DMS53 treated with DMSO at 0.1 percent for 48 hours (cell line): ENCODE results near the gene CNPY1.

Experiments
- DNase-seq: peaks from one replicate; lab custom pipeline; 2025; ENCODE audit not compliant: unreplicated experiment; lab: John Stamatoyannopoulos, UW

Gene CNPY1

GRCh38 chr7:155513543-155514285, 32.6 kb downstream of the CNPY1 start:
- no peak for DNase-seq

- DNase-seq: no peak
Measured at GRCh38 chr7:155512246-155512887, 34.0 kb downstream of the CNPY1 start.

DNA sequence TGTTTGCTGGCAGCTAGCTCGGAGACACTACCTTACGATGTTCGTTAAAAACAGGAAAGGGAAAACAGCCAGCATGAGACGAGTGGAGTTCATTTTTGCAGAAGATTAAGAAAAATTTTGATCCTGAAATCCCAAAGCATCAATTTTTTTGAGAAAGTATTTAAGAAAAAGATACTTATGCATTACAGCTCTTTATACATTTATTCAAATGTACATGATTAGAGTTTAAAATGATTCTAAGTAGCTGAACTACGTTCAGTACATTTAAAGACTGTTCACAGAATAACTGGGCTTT, 34.7 kb downstream of the CNPY1 start:
- no peak for DNase-seq

GRCh38 chr7:155510975-155511701, 35.2 kb downstream of the CNPY1 start:
- DNase-seq: no peak

DNA sequence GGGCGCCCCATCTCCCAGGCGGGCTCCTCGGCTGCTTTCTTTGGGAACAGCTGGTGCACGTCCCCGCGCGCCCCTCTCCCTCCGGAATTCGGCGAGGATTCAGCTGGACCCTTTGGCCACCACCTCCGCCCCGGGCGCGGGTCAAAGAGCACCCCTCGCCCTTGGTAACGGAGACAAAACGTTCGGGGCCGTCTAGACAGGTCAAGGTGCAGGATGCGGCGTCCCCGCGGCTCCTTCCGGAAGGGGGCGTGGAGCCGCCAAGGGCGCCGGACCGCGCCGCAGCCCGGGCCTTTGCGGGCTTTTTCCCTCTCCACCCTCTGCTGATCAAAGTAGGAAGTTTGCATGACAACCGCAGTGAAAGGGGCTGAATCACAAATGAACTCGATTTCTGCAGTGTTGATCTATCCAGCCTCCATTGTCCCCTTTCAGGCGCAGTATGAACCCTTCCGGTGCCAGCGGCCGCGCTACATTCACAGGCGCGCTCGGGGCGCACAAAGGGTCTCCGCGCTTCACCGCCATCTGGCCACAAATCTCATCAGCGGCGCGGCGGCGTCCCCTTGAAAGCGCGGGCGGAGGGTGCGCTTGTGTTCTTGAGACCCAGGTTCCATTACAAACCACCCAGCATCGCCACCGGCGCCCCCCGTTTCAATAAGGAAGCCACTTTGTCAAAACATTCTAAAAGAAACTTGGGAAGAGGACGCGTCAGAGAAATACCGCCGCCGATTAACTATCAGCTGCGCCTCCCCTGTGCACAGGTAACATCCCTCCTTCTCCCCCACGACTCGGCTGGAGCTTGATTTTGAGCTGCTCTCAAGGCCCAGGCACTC, 36.4 kb downstream of the CNPY1 start:
- DNase-seq: no peak

DNA sequence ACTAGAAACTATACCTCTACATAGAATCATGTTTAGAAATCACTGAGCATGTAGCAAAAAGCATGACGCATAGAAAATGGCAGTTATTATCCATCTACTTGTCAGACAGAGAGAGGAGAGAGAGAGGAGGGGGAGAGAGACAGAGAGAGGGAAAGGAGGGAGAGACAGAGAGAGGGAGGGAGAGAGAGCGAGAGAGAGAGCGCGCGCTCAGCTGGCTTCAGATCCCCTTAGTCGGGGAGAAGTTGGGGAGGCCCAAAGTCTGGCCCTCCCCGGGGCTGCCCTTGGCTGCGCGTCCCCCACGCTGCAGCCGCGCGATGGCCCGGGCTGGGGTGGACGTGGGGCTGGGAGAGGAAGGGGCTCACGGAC, 37.0 kb downstream of the CNPY1 start:
- DNase-seq: no peak

- no peak for DNase-seq
Measured at GRCh38 chr7:155508376-155509358, 37.7 kb downstream of the CNPY1 start.

GRCh38 chr7:155507576-155507975, 38.8 kb downstream of the CNPY1 start:
- no peak for DNase-seq

DNA sequence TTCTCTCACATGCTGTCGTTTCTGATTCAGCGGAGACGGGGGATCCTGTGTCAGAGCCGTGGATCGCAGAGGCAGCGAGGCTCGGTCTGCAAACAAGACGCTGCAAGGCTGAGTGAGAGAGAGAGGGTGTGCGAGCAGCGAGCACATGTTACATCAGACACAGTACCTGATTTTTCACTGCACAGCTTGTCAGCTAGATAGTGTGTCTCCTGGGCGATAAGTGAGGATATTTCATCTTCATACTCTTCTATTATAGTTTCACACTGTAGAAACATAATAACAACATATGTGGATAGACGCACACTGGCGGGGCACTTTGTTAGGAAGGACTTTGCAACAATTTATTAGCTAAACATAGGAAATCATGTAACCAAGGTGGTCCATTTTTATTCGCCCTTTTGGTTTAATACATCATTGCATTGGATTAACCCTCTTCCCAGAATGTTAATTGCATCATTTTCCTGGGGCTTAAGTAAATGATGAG, 39.5 kb downstream of the CNPY1 start:
- DNase-seq: peak; percentile 5

DNA sequence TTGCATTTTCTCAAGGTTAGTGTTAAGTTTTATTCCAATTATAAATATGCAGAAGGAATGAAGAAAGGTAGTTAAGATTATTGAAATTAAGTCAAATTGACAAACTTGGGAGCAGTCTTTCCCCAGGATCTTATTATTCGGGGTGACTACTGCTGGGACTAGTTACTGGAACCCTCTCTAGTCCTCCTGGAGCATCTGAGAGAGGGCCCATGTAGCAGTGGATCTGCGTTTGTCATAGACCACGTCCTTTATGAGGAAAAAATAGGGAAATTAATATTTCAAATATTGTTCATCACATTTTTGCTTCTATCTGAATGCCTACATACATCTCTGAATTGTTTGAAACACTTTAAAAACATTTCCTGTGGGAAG, 41.0 kb downstream of the CNPY1 start:
- no peak for DNase-seq

GRCh38 chr7:155497149-155497901, 49.0 kb downstream of the CNPY1 start:
- no peak for DNase-seq

DNA sequence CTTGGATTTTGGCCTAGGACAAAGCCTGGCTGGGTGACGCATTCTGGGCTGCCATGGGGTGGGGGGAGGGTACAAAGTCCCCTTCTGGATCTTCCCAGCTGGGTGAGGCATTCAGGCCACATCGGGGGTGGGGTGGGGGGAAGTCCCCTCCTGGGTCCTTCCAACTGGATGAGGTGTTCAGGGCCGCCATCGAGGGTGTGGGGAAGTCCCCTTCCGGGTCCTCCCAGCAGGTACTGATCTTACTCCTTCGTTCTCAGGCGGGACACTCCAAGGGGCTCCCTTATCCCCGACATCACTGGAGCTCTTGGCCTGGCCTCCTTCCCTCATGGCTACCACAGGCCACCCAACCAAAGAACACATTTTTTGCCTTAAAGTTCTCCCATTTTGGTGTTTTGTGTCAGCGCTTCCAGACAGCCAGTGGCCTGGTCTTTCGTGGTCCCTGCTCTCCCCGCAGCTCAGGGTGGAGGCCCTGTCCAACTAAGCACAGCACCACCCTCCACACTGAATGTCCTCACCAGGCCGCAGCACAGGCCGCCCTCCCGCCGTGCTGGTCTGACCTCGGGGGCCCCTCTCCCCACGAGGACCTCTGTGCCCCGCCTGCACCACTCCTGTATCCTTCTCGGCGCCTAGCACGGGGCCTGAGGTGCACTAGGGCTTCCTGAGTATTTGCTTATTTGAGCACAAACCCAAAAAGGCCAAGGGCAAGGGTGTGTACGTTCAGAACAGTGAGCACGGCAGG, 49.9 kb downstream of the CNPY1 start:
- DNase-seq: no peak

DNA sequence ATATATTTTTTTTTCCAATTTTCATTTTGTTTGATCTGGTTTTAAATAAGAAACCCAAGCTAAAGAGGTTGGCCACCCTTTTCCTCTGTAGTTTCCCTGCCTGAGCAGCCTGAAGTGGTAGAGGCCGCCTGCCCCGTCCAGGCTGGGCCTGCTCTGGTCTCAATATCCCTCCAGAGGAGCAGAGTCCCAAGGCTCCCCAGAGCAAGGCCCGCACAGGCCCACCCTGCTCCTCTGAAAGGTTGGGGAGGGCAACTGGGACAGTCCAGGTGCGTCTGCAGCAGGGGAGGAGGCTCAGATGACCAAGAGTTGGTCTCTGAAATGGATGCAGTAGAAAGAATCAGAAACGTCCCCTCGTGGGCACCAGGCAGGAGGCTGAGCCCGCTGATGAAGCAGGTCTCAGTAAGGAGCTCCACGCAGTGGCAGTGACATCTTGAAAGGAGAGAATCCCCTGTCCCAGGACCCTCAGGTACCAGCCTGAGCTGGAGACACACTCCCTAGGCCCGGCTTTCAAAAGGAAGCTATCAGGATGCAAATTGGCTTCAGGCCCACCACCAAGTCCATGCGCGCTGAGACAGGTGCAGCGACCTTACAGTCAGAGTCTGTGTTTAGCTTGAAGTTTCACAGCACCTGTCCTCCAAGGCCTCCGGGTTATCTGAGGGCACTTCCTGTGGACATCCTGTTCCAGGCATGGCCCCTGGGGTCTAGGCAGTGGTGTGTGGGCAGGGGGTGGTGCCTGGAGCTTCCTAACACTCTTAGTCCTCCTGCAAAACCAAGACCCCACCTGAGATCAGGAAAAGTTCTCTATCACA, 50.7 kb downstream of the CNPY1 start:
- DNase-seq: no peak

GRCh38 chr7:155494551-155494950, 51.8 kb downstream of the CNPY1 start:
- no peak for DNase-seq

- no peak for DNase-seq
Measured at GRCh38 chr7:155493744-155494538, 52.4 kb downstream of the CNPY1 start.

- no peak for DNase-seq
Measured at GRCh38 chr7:155491812-155492211, 54.5 kb downstream of the CNPY1 start.
